ENCODE results near the gene GPR61. TPM values are rescaled to one million over a fixed set of nuclear protein-coding genes. Genes with fewer than 3 reads are reported as not detected.

GPR61 gene
- total RNA-seq, 4 donors from 2014 or later, result 0.11 to 3.8 (median 1.1) TPM

DNA sequence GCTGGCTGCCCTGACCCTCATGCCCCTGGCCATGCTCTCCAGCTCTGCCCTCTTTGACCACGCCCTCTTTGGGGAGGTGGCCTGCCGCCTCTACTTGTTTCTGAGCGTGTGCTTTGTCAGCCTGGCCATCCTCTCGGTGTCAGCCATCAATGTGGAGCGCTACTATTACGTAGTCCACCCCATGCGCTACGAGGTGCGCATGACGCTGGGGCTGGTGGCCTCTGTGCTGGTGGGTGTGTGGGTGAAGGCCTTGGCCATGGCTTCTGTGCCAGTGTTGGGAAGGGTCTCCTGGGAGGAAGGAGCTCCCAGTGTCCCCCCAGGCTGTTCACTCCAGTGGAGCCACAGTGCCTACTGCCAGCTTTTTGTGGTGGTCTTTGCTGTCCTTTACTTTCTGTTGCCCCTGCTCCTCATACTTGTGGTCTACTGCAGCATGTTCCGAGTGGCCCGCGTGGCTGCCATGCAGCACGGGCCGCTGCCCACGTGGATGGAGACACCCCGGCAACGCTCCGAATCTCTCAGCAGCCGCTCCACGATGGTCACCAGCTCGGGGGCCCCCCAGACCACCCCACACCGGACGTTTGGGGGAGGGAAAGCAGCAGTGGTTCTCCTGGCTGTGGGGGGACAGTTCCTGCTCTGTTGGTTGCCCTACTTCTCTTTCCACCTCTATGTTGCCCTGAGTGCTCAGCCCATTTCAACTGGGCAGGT, 3.8 kb downstream of the GPR61 start:
- WGBS, 2 donors, result 93% methylated on average over 24 of the region's 24 CpGs
- no peaks in the 10 kb centered on the region for H3K9me3 ChIP-seq
- no peak overlapping the region for H3K27ac ChIP-seq
- DNase-seq, result no peak
- no peaks in the 10 kb centered on the region for H3K36me3 ChIP-seq
- TF ChIP-seq, protein P1, sequence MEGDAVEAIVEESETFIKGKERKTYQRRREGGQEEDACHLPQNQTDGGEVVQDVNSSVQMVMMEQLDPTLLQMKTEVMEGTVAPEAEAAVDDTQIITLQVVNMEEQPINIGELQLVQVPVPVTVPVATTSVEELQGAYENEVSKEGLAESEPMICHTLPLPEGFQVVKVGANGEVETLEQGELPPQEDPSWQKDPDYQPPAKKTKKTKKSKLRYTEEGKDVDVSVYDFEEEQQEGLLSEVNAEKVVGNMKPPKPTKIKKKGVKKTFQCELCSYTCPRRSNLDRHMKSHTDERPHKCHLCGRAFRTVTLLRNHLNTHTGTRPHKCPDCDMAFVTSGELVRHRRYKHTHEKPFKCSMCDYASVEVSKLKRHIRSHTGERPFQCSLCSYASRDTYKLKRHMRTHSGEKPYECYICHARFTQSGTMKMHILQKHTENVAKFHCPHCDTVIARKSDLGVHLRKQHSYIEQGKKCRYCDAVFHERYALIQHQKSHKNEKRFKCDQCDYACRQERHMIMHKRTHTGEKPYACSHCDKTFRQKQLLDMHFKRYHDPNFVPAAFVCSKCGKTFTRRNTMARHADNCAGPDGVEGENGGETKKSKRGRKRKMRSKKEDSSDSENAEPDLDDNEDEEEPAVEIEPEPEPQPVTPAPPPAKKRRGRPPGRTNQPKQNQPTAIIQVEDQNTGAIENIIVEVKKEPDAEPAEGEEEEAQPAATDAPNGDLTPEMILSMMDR (IDR thresholded peaks at IDR 0.05), result no peak
- no peak for TF ChIP-seq POLR2A (IDR thresholded peaks at IDR 0.05)
- peaks cover 15 to 24% of the 10 kb centered on the region in 2 donors for H3K4me1 ChIP-seq
- H3K4me3 ChIP-seq (replicated peaks in 1 of 3), result no peak overlapping the region
- intact Hi-C loops (cut with DNase I), result loop anchor here (10.0 kb wide), 1 partner anchor 441 kb away; the partner anchor contains the start of gene AHCYL1
- no peaks in the 10 kb centered on the region for H3K27me3 ChIP-seq

DNA sequence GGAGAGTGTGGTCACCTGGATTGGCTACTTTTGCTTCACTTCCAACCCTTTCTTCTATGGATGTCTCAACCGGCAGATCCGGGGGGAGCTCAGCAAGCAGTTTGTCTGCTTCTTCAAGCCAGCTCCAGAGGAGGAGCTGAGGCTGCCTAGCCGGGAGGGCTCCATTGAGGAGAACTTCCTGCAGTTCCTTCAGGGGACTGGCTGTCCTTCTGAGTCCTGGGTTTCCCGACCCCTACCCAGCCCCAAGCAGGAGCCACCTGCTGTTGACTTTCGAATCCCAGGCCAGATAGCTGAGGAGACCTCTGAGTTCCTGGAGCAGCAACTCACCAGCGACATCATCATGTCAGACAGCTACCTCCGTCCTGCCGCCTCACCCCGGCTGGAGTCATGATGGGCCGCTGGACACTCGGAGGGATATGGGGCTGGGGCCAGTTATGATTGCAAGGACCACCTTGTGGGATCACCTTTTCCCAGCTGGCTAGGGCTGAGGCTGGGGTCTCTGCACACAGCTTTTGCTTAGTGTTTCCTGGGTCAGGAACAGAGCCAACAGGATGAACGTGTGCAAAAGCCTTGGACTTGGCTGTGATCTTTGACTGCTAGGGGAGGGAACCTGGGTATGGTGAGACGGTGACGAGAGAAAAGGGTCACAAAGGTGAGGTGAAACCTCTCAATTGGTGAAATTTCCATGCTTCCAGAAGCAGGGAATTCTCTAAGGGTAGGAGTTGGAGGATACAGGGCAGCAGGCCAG, 4.5 kb downstream of the GPR61 start:
- Histone ChIP-seq H3K4me3 (replicated peaks in 1 of 3) (no peak overlapping the region), H3K27me3 (no peaks in the 10 kb centered on the region), H3K36me3 (no peaks in the 10 kb centered on the region), H3K27ac (no peak overlapping the region), H3K9me3 (no peaks in the 10 kb centered on the region), H3K4me1 (peaks cover 18 to 24% of the 10 kb centered on the region in 2 donors)
- intact Hi-C loops (cut with DNase I), result loop anchor here (2.0 to 10.0 kb wide), 2 partner anchors 231 to 441 kb away; partner anchors contain the start of gene AHCYL1
- no peak for TF ChIP-seq POLR2A (IDR thresholded peaks at IDR 0.05)
- TF ChIP-seq, protein P1 (IDR thresholded peaks at IDR 0.05), result no peak
- DNase-seq, result no peak
- 73 to 87% methylated on average over 14 of the region's 14 CpGs for WGBS, 2 donors

DNA sequence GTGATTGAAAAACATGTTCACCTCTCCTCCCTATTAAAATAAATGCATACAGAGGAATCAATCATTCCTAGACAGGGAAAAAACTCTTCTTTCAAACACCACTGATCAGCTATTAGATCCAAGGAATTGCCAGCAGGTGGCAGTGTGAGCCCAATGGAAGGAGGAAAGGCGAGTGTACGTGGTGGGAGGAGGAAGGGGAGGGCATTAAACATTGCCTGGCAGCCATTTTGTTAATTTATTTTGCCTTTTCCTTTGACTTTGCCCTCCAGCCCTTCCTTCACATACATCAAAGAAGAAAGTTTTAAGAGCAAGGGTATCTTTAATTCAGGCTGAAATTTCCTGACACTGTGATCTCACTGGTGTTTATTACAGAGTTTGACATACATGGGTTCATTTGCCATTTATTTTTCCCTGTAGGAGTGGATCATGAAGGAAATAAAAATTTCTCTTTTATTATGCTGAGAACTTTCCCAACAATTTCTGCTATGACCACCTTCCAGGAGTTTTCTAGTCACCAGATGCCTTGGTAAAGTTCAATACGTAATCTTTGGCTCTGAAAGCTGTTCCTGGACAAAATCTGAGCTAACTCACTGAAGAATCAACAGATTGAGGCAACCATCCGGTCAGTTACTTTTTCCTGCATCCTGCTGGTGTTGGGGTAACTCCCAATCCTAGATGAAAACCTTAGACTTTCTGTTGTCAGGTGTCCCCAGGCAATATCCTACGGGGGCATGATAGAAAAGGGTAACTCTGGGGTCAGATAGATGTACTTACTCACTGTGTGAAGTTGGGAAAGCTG, 6.8 kb downstream of the GPR61 start:
- TF ChIP-seq, protein P1 (IDR thresholded peaks at IDR 0.05), result peak; percentile 67 to 96 (median 86)
- TF ChIP-seq POLR2A (IDR thresholded peaks at IDR 0.05), result no peak
- Histone ChIP-seq H3K27ac (peak overlapping the region; percentile 70 to 92 (median 92)), H3K36me3 (no peaks in the 10 kb centered on the region), H3K4me1 (peaks cover 28 to 29% of the 10 kb centered on the region in 2 donors), H3K9me3 (no peaks in the 10 kb centered on the region), H3K27me3 (no peaks in the 10 kb centered on the region), H3K4me3 (replicated peaks in 1 of 3) (peak overlapping the region in 1 of 3 donors; percentile 89)
- WGBS, 2 donors, result 39 to 45% methylated on average over 5 of the region's 5 CpGs
- intact Hi-C loops (cut with DNase I), result loop anchor here (5.0 to 10.0 kb wide), 2 partner anchors 86 to 438 kb away; partner anchors contain the start of gene AHCYL1
- peak; percentile 88 to 93 for DNase-seq

DNA sequence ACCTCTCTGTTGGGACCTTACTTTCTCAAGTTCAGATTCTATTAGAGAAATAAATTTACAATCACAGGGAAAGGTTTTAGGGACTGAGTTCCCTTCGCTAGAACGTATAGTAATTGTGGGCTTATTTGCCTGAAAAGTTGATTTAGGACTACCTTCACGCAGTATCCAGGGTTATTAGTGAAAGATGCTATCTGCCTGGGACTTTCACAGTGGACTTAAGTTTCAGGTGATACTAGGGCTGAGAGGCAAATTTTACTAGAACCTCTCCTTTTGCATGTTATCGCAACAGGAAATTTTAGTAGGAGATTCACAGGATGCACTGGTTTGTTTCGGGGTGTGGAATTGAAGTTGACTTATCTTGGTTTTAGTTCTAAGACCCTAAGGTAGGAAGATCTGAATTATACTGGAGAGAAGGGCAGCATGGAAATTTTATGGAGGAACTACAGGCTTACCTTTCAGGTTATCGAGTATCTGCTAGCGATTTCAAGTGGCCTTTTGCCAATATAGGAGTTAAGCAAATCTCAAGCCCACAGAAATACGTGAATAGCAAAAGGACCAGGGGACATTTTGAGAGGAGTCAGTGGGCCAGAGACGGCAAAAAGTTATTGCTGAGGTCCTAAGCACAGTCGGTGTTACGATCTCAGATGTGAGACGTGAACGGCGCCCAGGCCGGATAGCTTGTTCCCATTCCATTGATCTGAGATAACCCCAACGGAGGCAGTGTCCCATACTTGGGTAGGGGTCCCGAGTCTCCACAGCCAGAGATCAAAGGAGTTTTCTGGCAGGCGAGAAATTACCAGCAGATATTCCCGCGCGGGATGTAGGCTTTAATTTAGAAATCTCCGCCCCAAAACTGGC, 8.0 kb downstream of the GPR61 start:
- intact Hi-C loops (cut with DNase I), result loop anchor here (5.0 to 10.0 kb wide), 2 partner anchors 85 to 437 kb away; partner anchors contain the start of gene AHCYL1
- peaks cover 28 to 29% of the 10 kb centered on the region in 2 donors for H3K4me1 ChIP-seq

More for the DNA sequence above, 8.0 kb downstream of the GPR61 start:
- Histone ChIP-seq H3K27me3 (no peaks in the 10 kb centered on the region), H3K36me3 (no peaks in the 10 kb centered on the region), H3K9me3 (no peaks in the 10 kb centered on the region), H3K27ac (peak overlapping the region; percentile 67 to 92 (median 92)), H3K4me3 (replicated peaks in 1 of 3) (peak overlapping the region; percentile 67 to 98 (median 89))
- TF ChIP-seq, protein P1 (IDR thresholded peaks at IDR 0.05), result peak in 1 of 6 experiments; percentile 6
- TF ChIP-seq POLR2A (IDR thresholded peaks at IDR 0.05), result no peak
- DNase-seq, result peak; percentile 35 to 41
- WGBS, 2 donors, result 11 to 12% methylated on average over 20 to 22 of the region's 22 CpGs

Data from thyroid gland (tissue), 4 donors.